NCI-H146 treated with DMSO at 0.1 percent for 48 hours (cell line): Measurements from ENCODE around the gene ATP5IF1.

ENCODE experiments used
- DNase-seq: peaks from one replicate; lab custom pipeline; 2025; ENCODE audit not compliant: unreplicated experiment; lab: John Stamatoyannopoulos, UW

ATP5IF1 gene

DNA sequence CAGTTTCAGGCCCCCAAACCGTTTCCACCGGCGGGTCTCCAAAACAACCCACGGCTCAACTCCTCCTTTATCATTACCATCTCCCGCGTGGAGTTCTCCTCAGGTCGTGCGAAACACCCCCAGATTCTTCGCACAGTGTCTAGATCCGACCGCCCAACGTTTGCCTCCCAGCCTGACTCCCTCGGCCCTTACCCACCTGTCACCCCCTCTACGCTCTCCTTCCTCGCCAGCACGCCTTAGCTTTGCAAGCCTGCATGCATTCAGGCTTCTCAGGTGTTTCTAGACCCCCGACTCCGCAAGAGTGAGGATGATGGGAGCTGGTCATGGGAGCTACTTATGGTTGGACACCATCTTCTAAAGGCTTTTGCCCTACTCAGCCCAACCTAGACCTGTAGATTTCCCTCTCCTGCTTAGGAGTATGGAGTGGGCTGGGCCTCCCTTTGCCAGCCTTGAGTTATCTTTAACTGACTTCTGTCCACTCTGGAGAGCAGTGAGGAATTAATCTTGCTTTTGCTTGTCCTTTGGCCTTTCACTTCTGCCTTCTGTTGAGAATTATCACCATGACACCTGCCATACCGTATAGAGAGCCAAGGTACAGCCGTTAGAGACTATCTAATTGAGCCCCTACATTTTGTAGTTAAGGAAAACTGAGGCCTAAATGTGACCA, 865 bp downstream of the ATP5IF1 start:
- DNase-seq = no peak

DNA sequence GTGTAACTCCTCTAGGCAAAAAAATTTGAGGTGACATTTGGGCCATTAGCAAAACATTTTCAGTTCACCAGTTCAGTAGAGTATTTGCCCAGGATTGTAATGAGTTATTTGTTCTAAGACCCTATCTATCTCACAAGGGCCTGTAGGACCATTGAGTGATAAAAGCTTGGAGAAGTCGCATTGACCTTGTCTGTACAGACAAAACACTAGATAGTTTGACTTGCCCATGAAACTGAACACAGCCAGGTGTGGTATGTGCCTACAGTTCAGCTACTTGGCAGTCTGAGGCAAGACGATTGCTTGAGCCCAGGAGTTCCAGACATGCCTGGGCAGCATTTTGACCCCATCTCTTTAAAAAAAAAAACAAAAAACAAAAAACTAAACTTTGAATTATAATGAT, 3.1 kb downstream of the ATP5IF1 start:
- no peak for DNase-seq

DNA sequence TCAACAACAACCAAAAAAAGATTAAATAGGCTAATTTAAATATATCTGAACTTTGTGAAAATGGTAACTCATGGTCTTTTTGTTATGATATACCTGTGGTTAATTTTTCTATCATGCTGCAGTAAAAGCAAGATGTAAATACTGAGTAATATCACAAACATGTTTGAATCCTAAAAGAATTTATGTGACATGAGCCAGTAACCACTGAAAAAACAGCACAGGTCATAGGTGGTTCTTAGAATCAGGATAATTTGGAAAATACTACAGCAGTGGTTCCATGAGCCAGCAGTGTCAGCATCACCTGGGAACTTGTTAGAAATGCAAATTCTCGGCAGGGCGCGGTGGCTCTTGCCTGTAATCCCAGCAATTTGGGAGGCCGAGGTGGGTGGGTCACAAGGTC, 4.1 kb downstream of the ATP5IF1 start:
- no peak for DNase-seq

DNA sequence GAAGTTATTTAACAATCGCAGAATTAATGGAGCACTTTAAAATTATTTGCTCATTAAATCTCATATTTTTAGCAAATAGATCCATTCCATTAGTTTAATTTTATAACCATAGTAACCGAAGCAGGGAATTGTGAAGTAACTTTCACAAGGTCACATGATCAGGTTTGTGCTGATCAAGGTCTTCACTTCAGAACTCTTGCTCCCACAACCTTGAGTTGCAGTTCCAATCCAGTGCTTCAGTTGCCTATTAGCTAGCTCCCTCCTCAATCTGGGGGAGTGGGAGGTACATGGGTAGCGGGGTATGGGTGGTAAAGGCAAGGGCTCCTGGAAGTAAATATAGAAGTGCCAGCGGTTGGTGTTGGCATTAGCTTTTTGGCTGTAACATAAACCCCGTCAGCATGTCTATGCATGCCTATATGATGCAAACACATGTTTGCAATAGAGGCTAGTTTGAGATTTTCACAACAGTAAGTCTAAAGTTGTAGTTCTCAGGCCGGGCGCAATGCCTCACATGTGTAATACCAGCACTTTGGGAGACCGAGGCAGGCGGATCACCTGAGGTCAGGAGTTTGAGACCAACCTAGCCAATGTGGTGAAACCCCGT, 5.8 kb downstream of the ATP5IF1 start:
- no peak for DNase-seq

DNA sequence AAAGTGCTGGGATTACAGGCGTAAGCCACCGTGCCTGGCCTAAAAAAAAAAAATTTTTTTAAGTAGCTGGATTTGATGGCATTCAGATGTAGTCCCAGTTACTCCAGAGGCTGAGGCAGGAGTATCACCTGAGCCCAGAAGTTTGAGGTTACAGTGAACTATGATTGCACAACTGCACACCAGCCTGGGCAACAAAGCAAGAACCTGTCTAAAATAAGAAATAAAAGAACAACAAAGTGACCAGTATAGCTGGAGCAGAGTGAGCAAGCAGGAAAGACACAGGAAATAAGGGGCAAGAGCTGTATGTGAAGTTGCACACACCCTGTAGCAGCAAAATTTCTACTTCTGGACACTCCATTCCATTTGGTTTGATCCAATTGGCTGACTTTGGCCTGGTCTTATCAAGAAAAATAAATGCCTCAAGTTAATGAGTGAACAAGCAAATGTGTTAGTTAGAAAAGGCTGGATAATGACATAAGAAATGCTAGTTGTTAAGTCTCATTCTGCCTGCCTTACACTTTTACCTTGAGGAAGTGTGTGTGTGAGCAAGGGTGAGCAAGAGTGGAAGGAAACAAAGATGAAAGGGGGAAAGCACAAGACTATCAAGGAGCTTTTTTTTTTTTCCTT, 7.9 kb downstream of the ATP5IF1 start:
- no peak for DNase-seq

GRCh38 chr1:28244549-28245251, 8.8 kb downstream of the ATP5IF1 start:
- no peak for DNase-seq

- DNase-seq = no peak
Observed at GRCh38 chr1:28246427-28246832, 10.5 kb downstream of the ATP5IF1 start.

DNA sequence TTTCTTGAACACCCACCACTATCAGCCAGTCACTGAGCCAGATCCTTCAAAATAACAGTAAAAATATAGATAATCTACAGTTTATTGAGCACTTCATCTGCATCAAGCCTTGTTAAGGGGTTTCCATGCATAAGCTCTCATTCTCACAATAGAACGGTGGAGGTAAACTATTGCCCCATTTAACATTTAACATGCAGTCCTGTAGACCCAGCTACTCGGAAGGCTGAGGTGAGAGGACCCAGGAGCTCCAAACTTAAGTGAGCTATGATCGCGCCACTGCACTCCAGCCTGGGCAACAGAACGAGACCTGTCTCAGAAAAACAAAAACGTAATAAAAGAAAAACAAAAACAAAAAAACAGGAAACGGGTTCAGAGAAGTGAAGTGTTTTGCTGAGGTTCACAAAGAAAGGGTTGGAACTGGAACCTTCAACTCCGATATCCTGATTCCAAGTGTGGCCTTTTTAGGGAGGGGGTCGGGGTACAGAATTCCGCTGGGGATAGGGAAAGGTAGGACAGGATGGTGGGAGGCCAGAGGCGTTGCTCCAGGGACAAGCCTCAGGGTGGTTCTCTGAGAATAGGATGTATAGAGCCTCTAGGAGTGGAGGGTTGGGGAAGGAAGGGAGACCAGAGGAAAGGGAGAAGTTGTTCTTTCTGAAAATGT, 11.8 kb downstream of the ATP5IF1 start:
- no peak for DNase-seq

DNA sequence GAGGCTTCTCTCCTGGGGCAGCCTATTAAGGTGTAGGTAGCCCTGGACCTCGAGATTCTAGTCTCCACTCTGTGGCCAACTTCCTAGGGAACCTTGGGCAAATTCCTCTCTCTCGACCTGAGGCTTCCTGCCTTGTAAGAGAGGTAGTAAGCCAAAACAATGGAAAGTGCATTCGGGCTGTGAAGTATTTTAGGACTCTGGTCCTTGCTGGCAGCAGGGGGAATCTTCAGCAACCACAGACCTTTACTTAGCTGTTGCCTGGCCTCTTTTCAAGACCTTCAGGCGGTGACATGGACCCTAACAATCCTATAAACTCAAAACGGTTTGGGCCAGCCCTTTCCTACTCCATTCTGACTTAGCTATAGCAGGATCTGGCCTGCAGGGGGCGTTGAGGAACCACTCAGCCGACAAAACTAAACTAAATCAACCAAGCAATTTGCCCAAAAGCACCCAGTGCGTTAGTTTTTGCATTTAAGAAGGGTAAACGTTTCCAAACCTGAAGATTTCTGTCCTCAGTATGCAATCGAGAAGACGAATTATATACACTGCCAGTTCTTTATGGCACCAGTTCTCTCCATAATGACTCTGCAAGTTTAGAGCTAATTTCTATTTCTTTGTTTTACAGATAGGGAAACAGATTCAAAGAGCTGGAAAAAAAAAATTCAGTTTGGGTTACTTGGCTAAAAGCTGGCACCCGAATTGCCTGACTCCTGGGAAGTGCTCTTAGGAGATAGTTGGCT, 12.5 kb downstream of the ATP5IF1 start:
- DNase-seq = peak; percentile 13

- DNase-seq = no peak
Observed at GRCh38 chr1:28249013-28249865, 13.3 kb downstream of the ATP5IF1 start.

GRCh38 chr1:28249866-28250295, 14.0 kb downstream of the ATP5IF1 start:
- no peak for DNase-seq

DNA sequence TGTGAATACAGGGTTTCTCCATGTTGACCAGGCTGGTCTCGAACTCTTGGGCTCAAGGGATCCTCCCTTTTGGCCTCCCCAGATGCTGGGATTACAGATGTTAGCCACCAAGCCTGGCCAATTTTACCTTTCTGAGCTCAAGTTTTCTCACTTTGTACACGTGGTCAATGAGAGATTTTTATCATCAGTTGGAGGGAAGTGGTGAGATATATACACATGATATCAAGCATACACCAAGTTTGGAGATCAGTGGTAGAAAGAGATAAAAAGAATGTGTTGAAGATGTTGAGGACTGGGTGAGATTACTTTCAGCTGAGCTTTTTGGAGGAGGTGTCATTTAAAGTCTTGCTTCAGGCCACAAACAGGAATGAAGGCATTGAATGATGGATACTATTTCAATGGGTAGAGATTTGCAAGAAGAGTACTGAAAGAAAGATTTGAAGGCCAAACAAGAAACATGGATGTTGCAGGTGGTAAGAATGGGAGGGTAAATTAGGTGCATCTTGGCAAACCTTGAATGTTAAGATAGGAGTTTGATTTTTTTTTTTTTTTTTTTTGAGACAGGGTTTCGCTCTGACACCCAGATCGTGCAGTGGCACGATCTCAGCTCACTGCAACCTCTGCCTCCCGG, 20.4 kb downstream of the ATP5IF1 start:
- no peak for DNase-seq

GRCh38 chr1:28257736-28258135, 21.8 kb downstream of the ATP5IF1 start:
- DNase-seq = no peak

- no peak for DNase-seq
Observed at GRCh38 chr1:28258628-28259251, 22.8 kb downstream of the ATP5IF1 start.

DNA sequence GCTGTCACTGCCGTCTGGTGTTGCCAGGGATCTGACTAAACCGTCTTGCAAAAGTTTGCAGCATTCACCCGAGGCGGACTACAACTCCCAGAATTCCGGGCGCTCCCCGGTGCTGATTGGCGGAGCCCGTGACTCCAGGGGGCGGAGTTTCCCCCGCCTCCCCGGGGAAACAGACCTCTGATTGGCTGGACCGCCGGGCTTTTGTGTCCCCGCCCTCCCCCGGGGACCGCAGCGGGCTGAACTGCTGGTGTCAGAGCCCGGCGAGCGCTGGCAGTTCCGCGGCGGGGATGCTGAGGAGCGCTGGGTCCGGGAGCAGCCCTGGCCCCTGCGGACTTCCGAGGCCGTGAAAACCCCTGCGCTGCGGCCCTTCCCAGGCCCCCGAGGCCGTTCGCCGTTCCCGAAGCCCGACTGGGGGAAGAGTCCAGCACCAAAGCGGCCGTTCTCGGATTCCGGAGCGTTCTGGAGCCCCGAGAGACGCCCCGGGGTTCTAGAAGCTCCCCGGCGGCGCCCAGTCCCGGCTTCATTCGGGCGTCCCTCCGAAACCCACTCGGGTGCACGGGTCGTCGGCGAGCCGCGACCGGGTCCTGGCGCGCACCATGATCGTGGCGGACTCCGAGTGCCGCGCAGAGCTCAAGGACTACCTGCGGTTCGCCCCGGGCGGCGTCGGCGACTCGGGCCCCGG, 23.5 kb downstream of the ATP5IF1 start, which contains the start of gene SESN2:
SESN2 (plus strand) TSS at position 267 of the 682 bp plus-strand sequence; CDS start at position 597, 330 bp downstream.
- peak; percentile 68 for DNase-seq

DNA sequence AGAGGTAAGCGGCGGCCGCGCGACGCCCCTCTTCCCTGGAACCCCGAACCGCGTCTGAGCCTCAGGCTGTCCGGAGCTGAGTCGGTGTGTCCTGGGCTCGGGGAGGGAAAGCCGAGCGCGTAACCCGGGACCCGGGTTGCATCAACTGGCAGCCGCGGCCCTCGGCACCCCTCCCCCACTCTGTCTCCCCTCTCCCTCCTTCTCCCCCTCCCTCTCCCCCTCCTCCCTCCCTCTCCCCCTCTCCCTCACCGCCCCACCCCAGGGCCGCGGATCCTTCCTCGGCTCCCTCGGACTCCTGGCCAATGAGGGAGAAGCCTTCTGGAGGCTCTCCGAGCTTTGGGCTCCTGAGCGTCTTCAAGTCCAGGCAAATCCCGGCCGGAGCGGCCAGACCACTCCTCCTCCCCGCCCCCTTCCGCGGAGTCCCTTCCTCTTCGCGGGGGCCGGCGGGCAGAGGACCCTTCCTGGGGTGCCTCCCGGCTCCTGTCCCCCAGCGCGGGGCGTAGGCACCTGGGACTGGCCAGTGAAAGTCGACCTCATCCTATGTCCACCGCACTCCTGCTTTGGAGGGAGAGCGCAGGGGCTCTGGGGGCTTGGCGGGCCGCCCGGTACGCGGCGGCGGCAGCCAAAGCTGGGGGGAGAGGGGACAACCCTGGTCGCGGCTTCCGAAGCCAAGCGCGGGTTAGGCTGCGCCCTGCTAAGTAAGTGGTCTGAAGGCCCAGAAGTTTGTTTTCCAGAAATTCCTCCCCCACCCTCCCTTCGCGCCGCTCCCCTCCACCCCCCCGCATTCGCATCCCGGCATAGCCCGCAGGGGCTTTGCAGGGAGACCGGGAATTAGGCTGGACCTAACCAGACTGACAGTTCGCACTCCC, 24.2 kb downstream of the ATP5IF1 start:
- DNase-seq = peak; percentile 22

DNA sequence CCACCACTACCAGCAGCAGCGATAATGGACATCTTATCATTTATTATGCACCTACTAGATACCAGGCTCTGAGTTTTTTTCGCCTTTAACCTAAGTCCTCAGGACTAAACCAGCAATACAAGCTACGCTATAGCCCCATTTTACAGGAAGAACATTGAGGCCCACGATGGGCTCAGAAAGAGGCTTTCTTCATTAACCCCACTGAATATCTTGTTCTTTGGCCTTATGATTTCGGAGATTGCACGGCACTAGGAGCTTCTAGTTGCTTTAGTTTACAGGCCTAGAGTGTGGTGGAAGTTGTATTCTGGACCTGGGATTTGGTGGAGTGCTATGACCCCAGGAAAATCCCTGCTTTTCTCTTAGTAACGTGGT, 24.9 kb downstream of the ATP5IF1 start:
- no peak for DNase-seq
